ENCODE results near the gene MAPK8.
A peak's percentile ranks its signal among the peaks of the same experiment; 100 is the strongest.
"Not testable (repeated sequence)": the region's sequence is repeated elsewhere in the genome, so short reads cannot be mapped to it uniquely, and the experiment has no call there.

Gene MAPK8

GRCh38 chr10:48279081-48279751, 27.3 kb upstream of the MAPK8 start:
- H3K36me3 ChIP-seq (ENCODE audit: insufficient read depth, low read length): no peaks in the 10 kb centered on the region
- no peak overlapping the region for H3K4me2 ChIP-seq (ENCODE audit: insufficient read depth, low read length)
- no peak overlapping the region for H3K4me3 ChIP-seq (ENCODE audit: low read depth in 1 of 2, low read length in 2 of 2)
- peaks cover 20% of the 10 kb centered on the region for H3K4me1 ChIP-seq (ENCODE audit: insufficient read depth, low read length)
- no peaks in the 10 kb centered on the region for H4K20me1 ChIP-seq (ENCODE audit: insufficient read depth, low read length)
- no peak overlapping the region; the same call in 1 of the 2 replicates for H2AFZ ChIP-seq (ENCODE audit: low read depth, low read length)
- ATAC-seq (ENCODE audit: insufficient read depth, low read depth) (no peak), DNase-seq (no peak)
- H3K9ac ChIP-seq (ENCODE audit: low read depth, low read length): no peak overlapping the region
- TF ChIP-seq EZH2 (IDR thresholded peaks at IDR 0.05; ENCODE audit: borderline replicate concordance, low read depth, low read length, severe bottlenecking): no peak
- TF ChIP-seq CTCF (IDR thresholded peaks at IDR 0.05; ENCODE audit: borderline replicate concordance, extremely low read depth, low read length, poor library complexity, severe bottlenecking): no peak
- peaks cover 14% of the 10 kb centered on the region for H3K9me3 ChIP-seq (ENCODE audit: insufficient read depth, low read length, severe bottlenecking)
- H3K27ac ChIP-seq (ENCODE audit: low read length): no peak overlapping the region
- H3K27me3 ChIP-seq (ENCODE audit: insufficient read depth, low read length, poor library complexity): no peaks in the 10 kb centered on the region
- no peaks in the 10 kb centered on the region for H3K79me2 ChIP-seq (ENCODE audit: insufficient read depth, low read length)

- not testable (repeated sequence) for H3K27ac ChIP-seq (ENCODE audit: low read length); H3K79me2 ChIP-seq (ENCODE audit: insufficient read depth, low read length); H3K4me2 ChIP-seq (ENCODE audit: insufficient read depth, low read length); H3K27me3 ChIP-seq (ENCODE audit: insufficient read depth, low read length, poor library complexity); H3K9ac ChIP-seq (ENCODE audit: low read depth, low read length); DNase-seq; H3K36me3 ChIP-seq (ENCODE audit: insufficient read depth, low read length); ATAC-seq (ENCODE audit: insufficient read depth, low read depth); H2AFZ ChIP-seq (ENCODE audit: low read depth, low read length); H3K4me3 ChIP-seq (ENCODE audit: low read depth in 1 of 2, low read length in 2 of 2); H4K20me1 ChIP-seq (ENCODE audit: insufficient read depth, low read length)
- H3K9me3 ChIP-seq (ENCODE audit: insufficient read depth, low read length, severe bottlenecking): peaks cover 14% of the 10 kb centered on the region
- H3K4me1 ChIP-seq (ENCODE audit: insufficient read depth, low read length): peaks cover 26% of the 10 kb centered on the region
Measured at GRCh38 chr10:48281697-48282096, 24.8 kb upstream of the MAPK8 start.

GRCh38 chr10:48282829-48283228, 23.6 kb upstream of the MAPK8 start:
- no peak overlapping the region for H3K4me2 ChIP-seq (ENCODE audit: insufficient read depth, low read length)
- no peak overlapping the region for H3K27ac ChIP-seq (ENCODE audit: low read length)
- no peak overlapping the region for H2AFZ ChIP-seq (ENCODE audit: low read depth, low read length)
- H3K36me3 ChIP-seq (ENCODE audit: insufficient read depth, low read length): no peaks in the 10 kb centered on the region
- ATAC-seq (ENCODE audit: insufficient read depth, low read depth) (no peak), DNase-seq (no peak)
- H3K4me1 ChIP-seq (ENCODE audit: insufficient read depth, low read length): peaks cover 37% of the 10 kb centered on the region
- H3K9ac ChIP-seq (ENCODE audit: low read depth, low read length): no peak overlapping the region
- H3K79me2 ChIP-seq (ENCODE audit: insufficient read depth, low read length): no peaks in the 10 kb centered on the region
- no peaks in the 10 kb centered on the region for H3K27me3 ChIP-seq (ENCODE audit: insufficient read depth, low read length, poor library complexity)
- H3K9me3 ChIP-seq (ENCODE audit: insufficient read depth, low read length, severe bottlenecking): peaks cover 14% of the 10 kb centered on the region
- H4K20me1 ChIP-seq (ENCODE audit: insufficient read depth, low read length): no peaks in the 10 kb centered on the region
- H3K4me3 ChIP-seq (ENCODE audit: low read depth in 1 of 2, low read length in 2 of 2): no peak overlapping the region
- TF ChIP-seq EZH2 (IDR thresholded peaks at IDR 0.05; ENCODE audit: borderline replicate concordance, low read depth, low read length, severe bottlenecking): no peak
- no peak for TF ChIP-seq CTCF (IDR thresholded peaks at IDR 0.05; ENCODE audit: borderline replicate concordance, extremely low read depth, low read length, poor library complexity, severe bottlenecking)

GRCh38 chr10:48284002-48284546, 22.4 kb upstream of the MAPK8 start:
- no peak for ATAC-seq (ENCODE audit: insufficient read depth, low read depth)
- Histone ChIP-seq H3K27ac (ENCODE audit: low read length) (peak overlapping the region; percentile 94; the same call in 1 of the 2 replicates), H3K4me1 (ENCODE audit: insufficient read depth, low read length) (peaks cover 49% of the 10 kb centered on the region), H3K4me2 (ENCODE audit: insufficient read depth, low read length) (no peak overlapping the region), H3K27me3 (ENCODE audit: insufficient read depth, low read length, poor library complexity) (no peaks in the 10 kb centered on the region), H4K20me1 (ENCODE audit: insufficient read depth, low read length) (no peaks in the 10 kb centered on the region), H3K9me3 (ENCODE audit: insufficient read depth, low read length, severe bottlenecking) (peaks cover 14% of the 10 kb centered on the region), H3K9ac (ENCODE audit: low read depth, low read length) (no peak overlapping the region), H2AFZ (ENCODE audit: low read depth, low read length) (no peak overlapping the region), H3K79me2 (ENCODE audit: insufficient read depth, low read length) (no peaks in the 10 kb centered on the region), H3K4me3 (ENCODE audit: low read depth in 1 of 2, low read length in 2 of 2) (no peak overlapping the region), H3K36me3 (ENCODE audit: insufficient read depth, low read length) (no peaks in the 10 kb centered on the region)
- DNase-seq: no peak
- TF ChIP-seq EZH2 (IDR thresholded peaks at IDR 0.05; ENCODE audit: borderline replicate concordance, low read depth, low read length, severe bottlenecking) (no peak), CTCF (IDR thresholded peaks at IDR 0.05; ENCODE audit: borderline replicate concordance, extremely low read depth, low read length, poor library complexity, severe bottlenecking) (no peak)

Measured in DND-41 (cell line).